Gastroesophageal sphincter (tissue), 4 donors: ENCODE data around the gene TSPAN9. TPM values are rescaled to one million over a fixed set of nuclear protein-coding genes. Genes with fewer than 3 reads are reported as not detected.
A peak's percentile ranks its signal among the peaks of the same experiment; 100 is the strongest.

Source experiments
- ATAC-seq: fragments of 150-250 bp; one replicate; pipeline ENCODE4 v1.9.1; 2016; ENCODE audit warnings: mild to moderate bottlenecking, moderate library complexity
- H3K27ac ChIP-seq, 4 donors: fragments of 200-600 bp; sonication (generic) in 3 of 4; 1 replicate in 3 of 4; 2 replicates in 1 of 4; pipeline ENCODE4 v1.5.1; 2016 to 2019
- H3K27me3 ChIP-seq: fragments of 200-600 bp; sonication (generic); one replicate; pipeline ENCODE4 v1.5.1; 2019
- H3K36me3 ChIP-seq, 2 donors: fragments of 200-600 bp; sonication (generic); one replicate each; pipeline ENCODE4 v1.5.1; 2019; ENCODE audit warnings: control low read depth in 1 of 2
- H3K4me1 ChIP-seq, 3 donors: fragments of 200-600 bp; sonication (generic); 1 replicate in 2 of 3; 2 replicates in 1 of 3; pipeline ENCODE4 v1.5.1; 2016 to 2019; ENCODE audit warnings: control low read depth in 2 of 3
- H3K4me3 ChIP-seq, 2 donors: fragments of 200-600 bp; sonication (generic); one replicate each; pipeline ENCODE4 v1.5.1; 2019; ENCODE audit warnings: mild to moderate bottlenecking in 1 of 2, moderate library complexity in 1 of 2
- H3K9me3 ChIP-seq, 3 donors: fragments of 200-600 bp; sonication (generic); one replicate each; pipeline ENCODE4 v1.5.1; 2017 to 2019; ENCODE audit warnings: control low read depth in 2 of 3
- CTCF ChIP-seq, 4 experiments: fragments of 200-600 bp in 2 of 4; fragments of 450-650 bp in 2 of 4; sonication (generic) in 1 of 4; IDR thresholded peaks; one replicate each; pipeline ENCODE4 v1.5.1; 2017 to 2019; ENCODE audit warnings: antibody characterized with exemption in 4 of 4, mild to moderate bottlenecking in 2 of 4, moderate library complexity in 2 of 4
- EP300 ChIP-seq: sonication (generic); formaldehyde crosslinking; IDR thresholded peaks from one replicate; pipeline ENCODE4 v1.6.1; 2017; ENCODE audit warnings: antibody characterized with exemption, mild to moderate bottlenecking
- POLR2A ChIP-seq, 2 donors: fragments of 450-650 bp; IDR thresholded peaks; one replicate each; pipeline ENCODE4 v1.6.1; 2017; ENCODE audit warnings: antibody characterized with exemption in 2 of 2, mild to moderate bottlenecking in 2 of 2, moderate library complexity in 1 of 2
- POLR2AphosphoS5 ChIP-seq: sonication (generic); formaldehyde crosslinking; IDR thresholded peaks from one replicate; pipeline ENCODE4 v1.6.1; 2017; ENCODE audit warnings: antibody characterized with exemption
- WGBS, 2 donors: methylation state at CpG; one replicate each; pipeline ENCODE4 v1.1.5; 2018; ENCODE audit warnings: low coverage in 1 of 2; 5-methylcytosine and 5-hydroxymethylcytosine counted together
- total RNA-seq, 4 donors: library from RNA; depleted of rRNA; stranded (reverse); fragments of >200 nt; gene quantifications; one replicate each; pipeline ENCODE4 v1.1.0, GENCODE V29; 2016

TSPAN9 gene
- total RNA-seq, 4 donors from 2014 or later, result 19.5 to 30.2 (median 26.0) TPM

GRCh38 chr12:3200032-3200617 is 122.9 kb downstream of the TSPAN9 start:
- Histone ChIP-seq H3K4me1 (peaks cover 0 to 47% (median 25%) of the 10 kb centered on the region in 3 donors), H3K27ac (peak overlapping the region in 3 of 4 donors; percentile 15 to 68 (median 20)), H3K4me3 (peak overlapping the region; percentile 43 to 54), H3K27me3 (no peaks in the 10 kb centered on the region), H3K9me3 (no peaks in the 10 kb centered on the region), H3K36me3 (no peaks in the 10 kb centered on the region)
- no peak for TF ChIP-seq EP300
- no peak for TF ChIP-seq CTCF (IDR thresholded peaks at IDR 0.05)
- TF ChIP-seq POLR2AphosphoS5, result no peak
- TF ChIP-seq POLR2A (IDR thresholded peaks at IDR 0.05), result no peak
- ATAC-seq, result peak; percentile 73
- 3% methylated on average over 6 of the region's 49 CpGs; no CpG with 5 or more reads in 1 of the 2 donors for WGBS, 2 donors

GRCh38 chr12:3200814-3201233 is 123.6 kb downstream of the TSPAN9 start:
- Histone ChIP-seq H3K4me3 (peak overlapping the region; percentile 43 to 54), H3K4me1 (peaks cover 0 to 52% (median 30%) of the 10 kb centered on the region in 3 donors), H3K36me3 (no peaks in the 10 kb centered on the region), H3K27me3 (no peaks in the 10 kb centered on the region), H3K9me3 (no peaks in the 10 kb centered on the region), H3K27ac (peak overlapping the region in 3 of 4 donors; percentile 15 to 68 (median 20))
- TF ChIP-seq CTCF (IDR thresholded peaks at IDR 0.05), result no peak
- TF ChIP-seq POLR2AphosphoS5, result no peak
- no peak for TF ChIP-seq POLR2A (IDR thresholded peaks at IDR 0.05)
- no peak for TF ChIP-seq EP300
- WGBS, 2 donors, result 0 to 4% methylated on average over 5 to 6 of the region's 41 CpGs
- no peak for ATAC-seq

- Histone ChIP-seq H3K27me3 (no peaks in the 10 kb centered on the region), H3K4me3 (peak overlapping the region in 1 of 2 donors; percentile 54), H3K4me1 (peaks cover 0 to 58% (median 33%) of the 10 kb centered on the region in 3 donors), H3K9me3 (no peaks in the 10 kb centered on the region), H3K36me3 (no peaks in the 10 kb centered on the region), H3K27ac (no peak overlapping the region)
- TF ChIP-seq POLR2AphosphoS5 (no peak), EP300 (no peak), POLR2A (IDR thresholded peaks at IDR 0.05) (no peak), CTCF (IDR thresholded peaks at IDR 0.05) (no peak)
- 71% methylated on average over 1 of the region's 10 CpGs; no CpG with 5 or more reads in 1 of the 2 donors for WGBS, 2 donors
- no peak for ATAC-seq
Observed at GRCh38 chr12:3201339-3202051, 124.3 kb downstream of the TSPAN9 start.

- TF ChIP-seq CTCF (IDR thresholded peaks at IDR 0.05), result no peak
- no peak for TF ChIP-seq POLR2AphosphoS5
- TF ChIP-seq EP300, result no peak
- no peak for TF ChIP-seq POLR2A (IDR thresholded peaks at IDR 0.05)
- H3K27ac ChIP-seq, result no peak overlapping the region
- peaks cover 0 to 59% (median 33%) of the 10 kb centered on the region in 3 donors for H3K4me1 ChIP-seq
- no peaks in the 10 kb centered on the region for H3K27me3 ChIP-seq
- H3K4me3 ChIP-seq, result no peak overlapping the region
- no peaks in the 10 kb centered on the region for H3K9me3 ChIP-seq
- 39 to 57% methylated on average over 6 to 10 of the region's 11 CpGs for WGBS, 2 donors
- no peaks in the 10 kb centered on the region for H3K36me3 ChIP-seq
- no peak for ATAC-seq
Observed at GRCh38 chr12:3202096-3202495, 124.9 kb downstream of the TSPAN9 start.
